Smooth muscle cell (in vitro differentiated cells): Measurements from ENCODE around the gene SAG. TPM values are rescaled to one million over a fixed set of nuclear protein-coding genes. Genes with fewer than 3 reads are reported as not detected.

Experiments used
- DNase-seq: peaks from one replicate; lab custom pipeline; 2025; ENCODE audit not compliant: unreplicated experiment; lab: John Stamatoyannopoulos, UW
- H2AFZ ChIP-seq: fragments of 200-600 bp; sonication (generic); 2 replicates; pipeline ENCODE4 v1.6.0; 2016; ENCODE audit warnings: antibody characterized with exemption, low read depth, mild to moderate bottlenecking
- H3F3A ChIP-seq: fragments of 200-600 bp; sonication (generic); 2 replicates; pipeline ENCODE4 v1.6.0; 2017; ENCODE audit warnings: antibody characterized with exemption, low read depth
- H3K27ac ChIP-seq: fragments of 200-600 bp; sonication (generic); 2 replicates; pipeline ENCODE4 v1.5.1; 2016; ENCODE audit warnings: low read depth, mild to moderate bottlenecking
- H3K27me3 ChIP-seq: fragments of 200-600 bp; sonication (generic); 2 replicates; pipeline ENCODE4 v1.6.1; 2016; ENCODE audit warnings: low read depth, mild to moderate bottlenecking
- H3K36me3 ChIP-seq: fragments of 200-600 bp; sonication (generic); 2 replicates; pipeline ENCODE4 v1.5.1; 2016; ENCODE audit warnings: low read depth
- H3K4me1 ChIP-seq: fragments of 200-600 bp; sonication (generic); 2 replicates; pipeline ENCODE4 v1.5.1; 2016; ENCODE audit warnings: low read depth
- H3K4me2 ChIP-seq: fragments of 200-600 bp; sonication (generic); 2 replicates; pipeline ENCODE4 v1.6.0; 2016; ENCODE audit warnings: mild to moderate bottlenecking
- H3K4me3 ChIP-seq: fragments of 200-600 bp; sonication (generic); 2 replicates; pipeline ENCODE4 v1.5.1; 2016; ENCODE audit warnings: mild to moderate bottlenecking
- H3K79me2 ChIP-seq: fragments of 200-600 bp; sonication (generic); 2 replicates; pipeline ENCODE4 v1.6.0; 2016; ENCODE audit warnings: low read depth, mild to moderate bottlenecking
- H3K9ac ChIP-seq: fragments of 200-600 bp; sonication (generic); 2 replicates; pipeline ENCODE4 v1.6.0; 2016; ENCODE audit warnings: low read depth
- H3K9me3 ChIP-seq: fragments of 200-600 bp; sonication (generic); replicated peaks from 2 replicates; pipeline ENCODE4 v1.5.1; 2016; ENCODE audit warnings: low read depth
- H4K20me1 ChIP-seq: fragments of 200-600 bp; sonication (generic); 2 replicates; pipeline ENCODE4 v1.6.0; 2016; ENCODE audit warnings: low read depth
- WGBS: methylation state at CpG from one replicate; pipeline ENCODE4 v1.1.7; 2016; ENCODE audit warnings: low lambda C conversion rate; 5-methylcytosine and 5-hydroxymethylcytosine counted together
- polyA plus RNA-seq: library from polyadenylated mRNA; unstranded; fragments of >200 nt; fragmentation: Nextera tagmentation; extraction: Ambion mirVana; gene quantifications from 2 replicates; pipeline ENCODE4 v1.2.1, GENCODE V29; 2016
- total RNA-seq: library from RNA; depleted of rRNA; stranded (reverse); fragments of >200 nt; gene quantifications from 2 replicates; pipeline ENCODE4 v1.2.3, GENCODE V29; 2014
- TF ChIP-seq, protein P1 (sequence below): fragments of 200-600 bp; sonication (generic); IDR thresholded peaks from 2 replicates; pipeline ENCODE4 v1.5.1; 2017; ENCODE audit warnings: borderline replicate concordance, mild to moderate bottlenecking, antibody characterized with exemption; ENCODE audit not compliant: insufficient read depth, poor library complexity, severe bottlenecking

The SAG gene
- total and polyA plus RNA-seq, 2 experiments from 2014 or later: not detected

DNA sequence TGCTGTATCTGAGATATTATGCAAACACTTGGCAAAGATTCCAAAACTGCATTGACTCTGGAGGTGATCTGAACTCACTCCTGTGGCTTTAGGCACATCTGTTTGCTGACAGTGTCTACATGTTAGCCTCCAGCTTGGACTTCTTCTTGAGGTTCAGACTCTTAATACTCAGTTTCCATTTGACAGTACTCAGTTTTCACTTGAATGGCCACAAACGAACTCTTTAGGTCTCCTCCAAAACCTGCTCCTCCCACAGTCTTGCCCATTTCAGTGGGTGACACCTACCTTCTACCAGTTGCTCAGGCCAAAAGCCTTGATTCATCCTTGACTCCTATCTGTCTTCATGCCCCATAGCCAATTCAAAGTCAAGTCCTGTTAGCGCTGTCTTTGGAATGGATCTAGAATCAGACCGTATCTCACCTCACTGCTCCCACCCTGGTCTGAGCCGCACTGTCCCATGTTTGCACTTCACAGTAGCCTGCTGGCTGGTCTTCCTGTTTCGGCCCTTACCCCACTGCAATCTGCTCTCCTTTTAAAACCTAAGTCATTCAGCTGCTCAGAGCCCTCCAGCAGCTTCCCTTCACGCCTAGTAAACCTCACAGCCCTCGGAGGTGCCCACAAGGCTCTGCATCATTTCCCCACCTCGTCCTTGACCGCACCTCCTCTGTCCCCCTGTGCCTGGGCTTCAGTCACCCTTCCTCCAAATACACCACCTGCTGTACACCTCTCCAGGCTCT, 45.6 kb upstream of the SAG start:
- no peak overlapping the region for H3K27ac ChIP-seq
- no peaks in the 10 kb centered on the region for H3K4me1 ChIP-seq
- no peak overlapping the region for H3K4me3 ChIP-seq
- no peak for DNase-seq
- H4K20me1 ChIP-seq: peaks cover 34% of the 10 kb centered on the region
- H3K27me3 ChIP-seq: no peaks in the 10 kb centered on the region
- 96% methylated on average over 9 of the region's 9 CpGs for WGBS
- H3K9me3 ChIP-seq: no peaks in the 10 kb centered on the region
- TF ChIP-seq, protein P1, sequence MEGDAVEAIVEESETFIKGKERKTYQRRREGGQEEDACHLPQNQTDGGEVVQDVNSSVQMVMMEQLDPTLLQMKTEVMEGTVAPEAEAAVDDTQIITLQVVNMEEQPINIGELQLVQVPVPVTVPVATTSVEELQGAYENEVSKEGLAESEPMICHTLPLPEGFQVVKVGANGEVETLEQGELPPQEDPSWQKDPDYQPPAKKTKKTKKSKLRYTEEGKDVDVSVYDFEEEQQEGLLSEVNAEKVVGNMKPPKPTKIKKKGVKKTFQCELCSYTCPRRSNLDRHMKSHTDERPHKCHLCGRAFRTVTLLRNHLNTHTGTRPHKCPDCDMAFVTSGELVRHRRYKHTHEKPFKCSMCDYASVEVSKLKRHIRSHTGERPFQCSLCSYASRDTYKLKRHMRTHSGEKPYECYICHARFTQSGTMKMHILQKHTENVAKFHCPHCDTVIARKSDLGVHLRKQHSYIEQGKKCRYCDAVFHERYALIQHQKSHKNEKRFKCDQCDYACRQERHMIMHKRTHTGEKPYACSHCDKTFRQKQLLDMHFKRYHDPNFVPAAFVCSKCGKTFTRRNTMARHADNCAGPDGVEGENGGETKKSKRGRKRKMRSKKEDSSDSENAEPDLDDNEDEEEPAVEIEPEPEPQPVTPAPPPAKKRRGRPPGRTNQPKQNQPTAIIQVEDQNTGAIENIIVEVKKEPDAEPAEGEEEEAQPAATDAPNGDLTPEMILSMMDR: no peak
- no peak overlapping the region for H2AFZ ChIP-seq
- H3K36me3 ChIP-seq: peaks cover 14% of the 10 kb centered on the region
- H3K9ac ChIP-seq: no peak overlapping the region
- H3K4me2 ChIP-seq: no peak overlapping the region
- H3K79me2 ChIP-seq: peaks cover 7% of the 10 kb centered on the region
- H3F3A ChIP-seq: no peaks in the 10 kb centered on the region

GRCh38 chr2:233262562-233262961, 45.1 kb upstream of the SAG start:
- no peaks in the 10 kb centered on the region for H3K27me3 ChIP-seq
- H3K9me3 ChIP-seq: no peaks in the 10 kb centered on the region
- H3K79me2 ChIP-seq: peaks cover 1% of the 10 kb centered on the region
- H3F3A ChIP-seq: no peaks in the 10 kb centered on the region
- H3K4me3 ChIP-seq: no peak overlapping the region
- peaks cover 32% of the 10 kb centered on the region for H4K20me1 ChIP-seq
- 98% methylated on average over 5 of the region's 5 CpGs for WGBS
- H2AFZ ChIP-seq: no peak overlapping the region
- no peak overlapping the region for H3K27ac ChIP-seq
- H3K36me3 ChIP-seq: peaks cover 9% of the 10 kb centered on the region
- no peak overlapping the region for H3K9ac ChIP-seq
- no peak for DNase-seq
- H3K4me1 ChIP-seq: no peaks in the 10 kb centered on the region
- H3K4me2 ChIP-seq: no peak overlapping the region
- TF ChIP-seq, protein P1: no peak

DNA sequence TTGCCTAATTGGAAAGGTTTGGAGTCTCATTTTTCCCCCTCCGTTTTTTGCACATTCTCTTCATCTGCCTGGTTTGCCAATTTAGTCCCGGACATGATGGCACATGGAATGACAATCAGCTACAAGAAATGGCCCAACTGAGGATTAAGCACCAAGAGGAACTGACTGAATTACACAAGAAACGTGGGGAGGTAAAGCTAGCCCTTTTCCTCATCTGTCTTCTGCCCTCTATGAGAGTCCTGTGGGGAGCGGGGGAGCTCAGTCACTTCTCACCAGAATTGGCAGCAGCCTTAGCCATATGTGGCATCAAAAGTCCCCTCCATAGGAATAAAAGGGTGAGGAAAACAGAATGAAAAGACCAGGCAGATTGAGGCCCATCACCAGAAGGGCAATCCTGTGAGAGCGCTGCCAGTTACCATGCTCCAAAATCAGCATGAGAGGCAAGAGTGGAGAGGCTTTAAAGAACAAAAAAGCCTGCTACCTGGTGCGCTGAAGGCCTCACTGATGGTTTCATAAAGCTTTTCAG, 44.5 kb upstream of the SAG start:
- Histone ChIP-seq H3K36me3 (peaks cover 9% of the 10 kb centered on the region), H3K79me2 (no peaks in the 10 kb centered on the region)
- 98% methylated on average over 6 of the region's 6 CpGs for WGBS

More for the DNA sequence above, 44.5 kb upstream of the SAG start:
- H3K4me2 ChIP-seq: no peak overlapping the region
- H3K9ac ChIP-seq: no peak overlapping the region
- peaks cover 31% of the 10 kb centered on the region for H4K20me1 ChIP-seq
- H3F3A ChIP-seq: no peaks in the 10 kb centered on the region
- H2AFZ ChIP-seq: no peak overlapping the region
- no peak overlapping the region for H3K4me3 ChIP-seq
- TF ChIP-seq, protein P1: no peak
- no peaks in the 10 kb centered on the region for H3K9me3 ChIP-seq
- no peaks in the 10 kb centered on the region for H3K27me3 ChIP-seq
- no peaks in the 10 kb centered on the region for H3K4me1 ChIP-seq
- H3K27ac ChIP-seq: no peak overlapping the region
- DNase-seq: no peak
